ENCODE measurements around the gene CYP27C1.

Gene CYP27C1

DNA sequence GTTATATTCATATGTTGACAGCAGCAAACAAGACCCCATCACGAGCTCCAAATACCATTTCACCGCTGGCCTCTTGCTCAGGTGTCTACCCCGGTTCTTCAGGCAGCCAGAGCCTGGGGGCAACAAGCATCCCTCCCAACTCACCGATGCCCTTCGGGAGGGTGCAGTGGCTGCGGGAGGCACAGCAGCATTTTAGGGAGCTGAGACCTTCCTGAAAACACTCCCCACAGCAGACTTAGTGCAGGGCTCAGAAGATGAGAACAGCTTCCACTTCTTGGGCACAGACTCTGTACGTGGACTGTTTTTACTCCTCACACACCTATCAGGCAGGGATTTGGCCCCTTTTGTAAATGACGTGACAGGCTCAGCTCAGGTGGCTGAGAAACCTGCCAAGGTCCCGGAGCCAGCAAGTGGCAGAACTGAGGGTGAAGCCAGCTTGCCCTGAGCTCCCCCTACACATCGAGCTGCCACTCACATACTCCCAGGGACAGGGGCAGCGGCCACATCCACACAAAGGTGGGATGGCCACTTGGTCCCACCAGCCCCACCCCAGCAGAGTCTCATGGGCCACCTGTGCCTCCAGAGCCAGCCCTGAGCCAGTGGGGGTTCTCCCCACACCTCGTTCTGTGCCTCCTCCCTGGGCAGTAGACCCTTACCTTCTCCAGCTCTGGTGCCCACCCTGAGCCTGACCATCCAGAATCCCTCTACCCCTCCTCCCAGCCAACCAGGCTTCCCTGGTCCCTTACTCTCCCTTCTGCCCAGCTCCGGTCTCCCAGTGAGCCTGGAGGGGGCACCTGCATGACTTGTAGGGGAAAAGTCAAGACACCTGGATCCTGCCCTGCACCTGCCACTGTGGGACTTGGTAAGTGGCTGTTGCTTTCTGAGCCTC, 28.5 kb downstream of the CYP27C1 start:
- DNase-seq = no peak

DNA sequence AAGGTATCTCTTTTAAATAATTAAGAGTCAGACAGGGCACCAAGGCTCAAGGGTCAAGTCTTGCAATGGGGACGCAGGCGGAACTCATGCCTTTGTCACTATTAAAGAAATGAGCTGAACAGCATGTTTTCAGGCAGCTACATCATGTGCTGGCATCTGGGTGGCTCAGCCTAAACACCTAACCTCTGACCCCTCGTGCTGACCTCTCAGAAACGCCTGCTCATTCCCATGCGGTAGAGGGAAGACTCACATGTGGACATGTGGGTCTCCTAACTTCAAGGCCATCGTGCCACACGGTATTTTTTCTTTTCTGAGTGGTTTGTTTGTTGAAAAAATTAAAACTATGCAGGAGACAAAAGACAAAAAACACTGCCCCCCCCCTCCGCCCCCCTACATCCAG, 31.3 kb downstream of the CYP27C1 start:
- no peak for DNase-seq

DNA sequence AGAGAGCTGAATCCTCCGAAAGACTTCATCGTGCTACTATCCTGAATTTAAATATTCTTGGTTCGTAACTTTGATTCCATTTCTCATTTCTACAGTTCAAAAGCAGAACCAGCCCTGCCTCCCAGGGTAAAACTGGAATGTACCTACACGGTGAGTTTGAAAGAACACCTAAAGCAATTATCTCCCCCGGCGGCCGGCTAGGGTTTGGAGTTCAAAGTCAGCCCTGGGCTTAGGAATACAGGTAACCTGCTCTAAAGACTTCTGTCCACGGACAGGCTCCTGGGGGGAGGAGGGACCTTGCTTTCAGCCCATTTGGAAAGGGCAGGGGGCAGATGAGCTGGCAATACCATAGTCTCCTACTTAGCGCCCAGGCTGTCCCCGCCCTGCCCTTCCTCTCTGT, 32.3 kb downstream of the CYP27C1 start:
- DNase-seq = no peak

DNA sequence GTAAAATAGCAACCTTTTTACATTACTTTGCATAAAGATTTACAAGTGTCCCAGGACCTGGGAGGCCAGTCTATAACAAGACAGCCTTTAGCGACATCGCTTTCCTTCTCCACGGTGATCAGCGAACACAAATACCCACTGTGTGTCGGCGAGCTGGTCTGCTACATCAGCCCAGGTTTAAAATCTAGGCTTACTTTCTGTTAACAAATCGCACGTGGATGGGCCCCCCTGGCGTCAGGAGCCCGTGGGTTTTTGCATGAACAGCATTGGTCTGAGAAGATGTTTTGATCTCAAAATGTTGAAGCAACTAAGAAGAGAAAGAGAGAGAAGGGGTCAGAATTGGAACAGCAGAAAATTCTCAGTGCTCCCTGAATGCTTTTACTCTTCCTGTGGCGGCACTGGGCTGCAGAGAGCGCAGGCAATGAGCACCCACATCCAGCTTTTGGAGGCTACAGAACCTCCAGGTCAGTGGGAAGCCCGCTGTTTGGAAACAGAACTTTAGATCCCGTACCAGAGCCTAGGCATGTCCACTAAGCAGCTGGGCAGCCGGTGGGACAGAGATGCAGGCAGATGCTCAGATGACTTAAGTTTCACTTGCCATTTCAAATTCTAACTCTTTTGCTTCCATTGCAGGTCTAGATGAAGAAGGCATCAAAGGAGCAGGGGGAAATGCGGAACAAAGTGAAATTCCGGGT, 32.9 kb downstream of the CYP27C1 start:
- no peak for DNase-seq

DNA sequence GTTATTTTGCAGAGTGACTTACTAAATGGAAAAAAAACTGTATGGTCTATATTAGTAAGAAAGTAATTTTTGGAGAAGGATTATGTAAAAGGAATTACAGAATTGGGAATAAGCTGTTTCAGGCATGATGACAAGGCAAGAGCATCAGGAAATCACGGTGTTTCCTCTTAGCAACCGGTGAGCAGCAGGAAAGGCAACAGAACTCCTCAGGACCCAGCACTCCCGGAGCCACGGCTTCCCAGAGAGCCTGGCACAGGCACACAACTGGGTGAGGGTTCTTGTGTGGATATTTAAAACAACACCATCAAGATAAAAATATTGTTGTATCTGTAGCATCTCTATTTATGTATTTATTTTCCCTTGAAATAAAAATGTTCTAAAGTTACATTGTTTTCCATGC, 34.4 kb downstream of the CYP27C1 start:
- DNase-seq = no peak

DNA sequence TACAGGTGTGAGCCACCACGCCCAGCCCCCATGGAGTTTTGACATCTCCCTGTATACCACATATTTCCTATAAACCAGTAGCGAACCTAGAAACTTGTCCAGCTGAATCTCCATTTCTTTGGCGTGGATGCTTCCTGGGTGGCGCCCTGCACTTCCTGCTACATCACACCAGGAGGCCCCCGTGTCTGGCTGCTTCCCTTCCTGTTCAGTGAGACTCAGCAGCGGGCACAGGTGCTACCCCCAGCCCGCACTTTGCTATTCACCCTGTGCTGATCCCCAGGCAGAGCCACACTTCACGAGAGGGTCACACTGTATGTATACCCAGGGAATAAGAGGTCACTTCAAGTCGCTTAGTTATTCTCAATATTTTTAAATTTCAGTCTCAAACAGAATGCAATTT, 35.0 kb downstream of the CYP27C1 start:
- no peak for DNase-seq

DNA sequence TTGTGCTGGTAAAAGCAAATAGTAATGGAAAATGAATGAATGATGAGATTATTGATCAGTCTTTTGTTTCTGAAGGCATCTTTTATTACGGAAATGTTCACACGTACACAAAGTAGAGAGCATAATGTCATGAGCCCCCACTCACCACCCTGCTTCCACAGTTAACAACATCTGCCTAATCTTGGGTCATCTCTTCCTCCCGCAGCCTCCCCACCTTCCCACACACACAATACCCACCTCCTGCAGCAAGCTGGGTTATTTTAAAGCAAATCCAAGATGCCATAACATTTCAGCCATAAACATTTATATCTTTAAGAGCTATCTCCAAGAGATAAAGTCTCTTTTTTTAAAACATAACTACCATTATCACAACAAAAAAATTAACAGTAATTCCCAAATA, 36.3 kb downstream of the CYP27C1 start:
- no peak for DNase-seq

DNA sequence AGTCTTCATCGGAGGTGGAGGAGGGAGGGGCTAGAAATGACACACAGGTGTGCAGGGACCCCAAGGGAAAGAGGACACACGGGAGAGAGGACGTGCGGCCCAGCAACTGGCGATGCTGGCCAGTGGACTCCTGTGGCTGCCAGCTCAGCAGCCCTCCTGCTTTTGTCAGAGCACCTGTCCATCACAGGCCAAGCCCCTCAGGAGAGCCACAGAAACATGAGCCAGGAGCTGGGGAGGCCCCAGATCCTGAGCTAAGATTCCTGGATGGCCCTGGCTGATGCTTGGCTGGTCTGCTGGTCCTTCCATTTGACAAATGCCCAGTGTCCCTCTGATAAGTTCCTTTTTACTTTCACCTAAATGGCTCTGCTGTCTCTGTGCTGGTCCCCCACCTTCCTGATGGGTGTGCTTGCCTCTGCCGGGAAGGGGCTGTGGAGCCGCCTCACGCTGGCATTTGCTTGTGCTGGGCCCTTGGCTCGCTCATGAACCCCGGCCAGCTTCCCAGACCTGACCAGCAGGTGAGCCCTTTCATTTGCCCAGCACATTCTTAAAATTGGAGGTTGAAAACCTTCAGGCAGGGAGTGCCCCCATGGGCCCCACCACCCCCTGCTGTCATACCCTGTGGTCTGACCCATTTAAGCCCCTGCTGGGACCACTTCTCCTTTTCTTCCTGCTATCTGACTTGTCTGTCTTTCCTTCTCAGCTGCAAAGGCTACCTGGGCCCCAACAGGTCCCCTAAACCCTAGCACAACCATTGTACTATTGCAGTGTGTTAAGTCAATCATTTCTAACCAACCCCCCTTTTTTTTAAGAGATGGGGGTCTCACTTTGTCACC, 37.3 kb downstream of the CYP27C1 start:
- DNase-seq = no peak

DNA sequence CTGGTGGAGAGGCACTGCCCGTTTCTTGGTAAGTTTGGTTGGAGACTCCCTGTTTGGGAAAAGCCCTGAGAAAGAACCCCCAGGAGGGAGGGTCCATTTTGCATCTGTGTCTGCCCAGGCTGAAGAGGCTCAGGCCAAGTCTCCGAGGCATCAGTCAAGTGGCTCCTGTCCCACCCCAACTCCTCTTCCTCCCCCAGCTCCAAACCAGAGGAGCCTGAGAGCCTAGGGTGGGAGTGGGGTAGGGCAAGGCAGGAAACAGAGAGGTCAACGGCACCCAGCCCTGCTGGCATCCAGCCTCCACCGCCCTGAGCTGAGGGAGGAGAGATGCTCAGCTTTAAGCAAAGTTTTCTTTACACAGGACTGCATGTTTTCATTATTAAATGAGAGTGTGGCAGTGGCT, 38.2 kb downstream of the CYP27C1 start:
- no peak for DNase-seq

DNA sequence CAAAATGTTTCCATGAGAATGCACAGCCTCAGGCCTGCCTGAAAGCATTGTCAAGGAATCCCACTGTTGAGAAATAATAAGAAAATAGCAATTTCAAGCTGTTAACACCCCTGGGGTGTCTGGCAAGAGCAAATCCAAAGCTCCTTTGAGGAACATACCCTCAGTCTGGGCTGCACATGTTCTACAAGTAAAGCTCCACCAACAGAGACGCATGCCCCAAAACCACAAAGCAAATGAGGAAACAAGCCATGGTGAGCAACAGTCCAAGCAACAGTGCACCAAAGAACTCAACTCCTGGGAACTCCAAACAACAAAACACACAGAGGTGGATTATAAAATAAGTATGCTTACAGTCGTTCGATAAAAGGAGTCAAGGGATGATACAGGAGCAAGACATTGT, 40.3 kb downstream of the CYP27C1 start:
- DNase-seq = no peak

DNA sequence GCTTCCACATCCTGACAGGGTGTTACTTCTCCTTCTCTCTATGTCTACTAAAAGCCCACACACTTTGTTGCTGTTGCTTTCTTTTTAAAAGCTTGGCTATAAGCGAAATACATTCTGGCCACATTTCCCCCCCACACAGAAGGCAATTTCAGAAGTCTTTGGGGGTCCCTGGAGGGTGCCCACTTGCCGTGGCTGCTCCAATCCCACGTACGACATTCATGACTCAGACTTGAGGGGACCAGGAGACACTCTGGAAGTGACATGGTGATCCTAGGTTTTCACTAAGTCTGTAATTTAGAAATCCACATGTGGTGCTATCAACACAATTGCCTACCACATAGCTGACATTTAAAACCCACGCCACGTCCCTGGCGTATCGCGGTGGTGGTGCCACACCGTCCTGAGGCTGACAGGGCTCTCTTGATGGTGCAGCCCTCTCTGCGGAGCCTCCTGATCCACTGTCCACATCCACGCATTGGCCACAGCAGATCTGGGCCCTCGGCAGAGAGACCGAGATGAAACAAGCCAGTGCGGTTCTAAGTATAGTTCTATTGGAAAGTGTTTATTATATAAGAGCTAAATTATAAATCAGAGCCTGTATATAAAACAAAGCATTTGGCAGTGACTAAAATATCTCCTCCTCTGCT, 42.4 kb downstream of the CYP27C1 start:
- no peak for DNase-seq

DNA sequence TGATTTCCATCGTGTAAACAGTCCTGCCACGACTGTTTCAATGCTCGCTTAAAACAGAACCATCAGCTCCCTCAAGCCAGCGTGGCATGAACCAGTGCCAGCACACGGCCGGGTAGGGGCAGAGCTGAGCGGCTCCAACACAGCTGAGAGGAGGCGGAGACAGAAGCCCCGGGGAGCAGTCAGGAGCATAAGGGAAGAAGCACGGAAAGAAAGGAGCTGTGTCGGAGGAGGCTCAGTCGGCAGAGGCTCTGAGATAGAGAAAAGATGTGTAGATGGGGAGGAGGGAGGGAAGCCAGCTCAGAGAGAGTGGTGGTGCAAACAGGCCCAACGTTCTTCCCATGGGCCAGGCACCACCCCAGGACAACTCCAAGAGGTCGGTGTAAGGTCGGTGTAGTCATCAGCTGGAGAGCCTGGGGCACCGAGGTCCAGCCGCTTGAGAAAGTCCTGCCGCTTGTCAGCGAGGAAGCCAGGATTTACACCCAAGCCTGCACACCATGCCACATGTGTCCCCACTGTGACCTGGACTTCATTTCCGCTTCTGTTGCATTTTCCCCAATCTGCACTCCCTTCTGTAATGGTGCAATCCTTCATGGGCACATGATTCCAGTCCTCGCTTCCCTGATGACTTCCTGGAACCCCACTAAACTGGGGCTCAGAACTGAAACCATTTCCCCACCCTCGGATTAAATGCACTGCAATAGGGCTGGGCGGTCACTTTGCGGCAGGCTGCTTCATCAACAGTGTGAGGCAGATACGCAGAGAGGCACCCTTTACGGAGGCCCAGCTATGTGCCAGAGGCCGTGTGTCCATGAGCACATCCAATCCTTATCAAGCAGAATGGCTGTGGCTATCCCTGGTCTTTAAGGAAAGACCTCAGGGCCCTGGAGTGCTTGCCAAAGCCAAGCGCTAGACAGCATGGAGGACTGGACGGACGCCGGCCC, 43.5 kb downstream of the CYP27C1 start:
- DNase-seq = no peak

DNA sequence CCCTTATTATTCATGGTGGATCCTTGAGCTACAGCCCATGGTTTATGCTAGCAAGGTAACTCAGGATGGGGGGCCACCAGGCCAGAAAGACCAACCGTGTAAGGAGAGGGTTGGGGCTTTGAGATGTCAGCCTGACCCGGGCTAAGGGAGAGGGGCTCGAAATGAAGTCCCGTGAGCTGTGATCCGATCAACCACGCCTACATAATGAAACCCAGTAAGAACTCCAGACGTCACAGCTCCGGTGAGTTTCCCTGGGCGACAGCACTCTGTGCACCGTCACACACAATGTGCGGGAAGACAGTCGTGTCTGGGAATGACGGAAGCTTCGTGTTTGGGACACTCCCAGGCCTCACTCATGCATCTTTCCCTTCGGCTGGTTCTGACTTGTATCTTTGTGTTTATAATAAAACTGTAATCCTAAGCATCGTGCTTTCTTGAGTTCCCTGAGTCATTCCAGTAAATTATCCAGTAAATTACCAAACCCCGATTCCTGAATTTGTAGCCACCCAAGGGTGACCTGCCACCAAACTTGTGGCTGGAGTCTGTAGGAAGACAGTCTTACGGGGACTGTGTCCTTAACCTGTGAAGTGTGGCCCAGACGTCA, 44.2 kb downstream of the CYP27C1 start:
- DNase-seq = no peak

DNA sequence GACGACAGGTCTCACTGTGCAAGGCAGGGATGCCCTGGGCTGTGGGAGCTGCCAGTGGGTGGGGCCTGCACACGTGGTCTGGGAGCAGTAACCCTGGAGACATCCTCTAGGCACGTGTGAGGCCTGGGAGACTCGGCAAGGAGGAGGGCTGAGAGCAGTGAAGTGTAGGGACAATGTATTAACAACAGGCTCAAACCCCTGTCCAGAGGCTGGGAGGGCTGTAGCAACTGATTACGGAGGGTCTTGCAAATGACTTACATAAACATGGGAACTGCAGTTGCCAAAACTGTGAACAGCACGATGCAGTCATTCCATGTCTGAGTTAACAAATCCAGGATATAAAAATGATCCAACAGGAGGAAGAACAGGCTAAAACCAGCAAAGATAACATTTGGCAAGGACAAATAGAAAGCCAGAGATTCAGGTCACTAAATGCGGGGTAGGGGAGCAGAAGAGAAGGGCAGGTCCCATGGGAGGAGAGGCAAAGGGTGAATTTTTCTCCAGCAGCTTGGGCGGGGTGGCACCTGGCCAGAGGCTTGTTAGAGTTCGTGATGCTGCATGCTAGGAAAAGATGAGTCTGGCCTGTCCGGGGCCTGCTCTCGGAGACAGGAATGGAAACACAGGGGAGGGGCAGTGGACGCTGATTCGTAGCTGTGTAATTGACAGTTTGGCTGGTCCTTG, 44.9 kb downstream of the CYP27C1 start:
- DNase-seq = peak; percentile 44

DNA sequence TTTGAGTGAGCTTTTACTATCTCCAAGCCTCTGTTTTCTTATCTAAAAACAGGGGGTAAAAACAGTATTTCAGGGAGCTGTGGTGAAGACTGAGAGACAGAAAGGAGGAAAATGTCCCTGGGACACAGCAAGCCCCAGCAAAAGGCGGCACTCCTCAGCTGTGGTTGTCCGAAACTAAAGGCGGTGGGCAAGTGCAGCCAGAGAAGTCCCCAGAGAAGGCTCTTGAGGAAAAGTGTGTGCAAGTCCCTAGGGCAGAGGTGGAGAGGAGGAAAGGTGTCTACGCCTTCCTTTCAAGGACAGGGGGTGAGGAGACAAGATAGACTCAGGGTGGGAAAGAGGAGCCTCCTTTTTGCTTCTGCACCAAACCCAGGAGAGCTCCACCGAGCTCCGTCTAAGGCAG, 45.5 kb downstream of the CYP27C1 start:
- no peak for DNase-seq

DNA sequence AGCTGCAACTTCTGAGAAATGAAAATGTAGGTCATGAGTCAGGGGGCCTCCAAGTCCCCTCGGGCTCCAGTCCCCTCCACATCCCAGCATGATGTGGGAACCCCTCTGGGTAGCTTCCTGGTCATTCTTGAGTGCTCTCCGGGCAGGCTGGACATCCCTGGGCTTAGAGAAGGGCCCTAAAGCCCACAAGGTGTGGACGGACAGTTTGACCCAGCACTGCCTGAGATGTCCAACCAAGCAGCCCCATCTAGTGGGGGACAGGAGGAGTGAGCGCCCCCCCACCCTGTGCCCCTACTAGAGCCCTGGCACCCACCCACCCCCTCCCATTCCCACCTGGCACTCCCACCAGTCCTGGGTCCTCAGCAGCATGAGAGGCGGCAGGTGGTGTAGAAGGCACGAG, 46.0 kb downstream of the CYP27C1 start:
- peak; percentile 10 for DNase-seq

DNA sequence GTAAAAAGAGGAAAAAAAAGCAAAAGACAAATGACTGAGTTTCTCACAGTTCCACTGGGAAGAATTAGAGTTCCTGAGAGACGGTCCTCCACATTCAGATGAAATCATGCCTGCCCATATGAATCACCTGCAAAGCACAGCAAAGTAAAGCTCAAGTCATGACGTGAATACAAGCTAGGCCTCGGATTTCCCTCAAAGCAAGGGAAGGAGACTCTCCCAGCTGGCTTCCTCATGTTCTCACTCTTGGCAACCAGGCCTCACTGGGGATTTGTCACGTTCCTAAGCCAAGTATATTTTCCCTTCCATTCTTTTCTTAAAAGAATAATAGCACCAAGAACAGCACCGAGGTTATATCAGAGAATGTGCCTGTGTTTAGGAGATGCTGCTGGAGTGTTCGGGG, 47.0 kb downstream of the CYP27C1 start:
- DNase-seq = no peak

DNA sequence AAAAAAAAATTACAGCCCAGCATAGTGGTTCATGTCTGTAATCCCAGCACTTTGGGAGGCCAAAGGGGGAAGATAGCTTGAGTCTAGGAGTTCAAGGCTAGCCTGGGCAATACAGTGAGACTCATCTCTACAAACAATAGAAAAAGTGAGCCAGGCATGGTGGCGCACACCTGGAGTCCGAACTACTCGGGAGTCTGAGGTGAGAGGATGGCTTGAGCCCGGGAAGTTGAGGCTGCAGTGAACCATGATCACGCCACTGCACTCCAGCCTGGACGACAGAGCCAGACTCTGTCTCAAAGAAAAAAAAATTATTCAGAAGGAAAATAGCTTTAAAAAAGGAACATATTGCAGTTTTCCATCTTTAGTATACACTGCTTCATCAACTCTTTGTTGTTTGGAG, 47.8 kb downstream of the CYP27C1 start:
- DNase-seq = no peak

DNA sequence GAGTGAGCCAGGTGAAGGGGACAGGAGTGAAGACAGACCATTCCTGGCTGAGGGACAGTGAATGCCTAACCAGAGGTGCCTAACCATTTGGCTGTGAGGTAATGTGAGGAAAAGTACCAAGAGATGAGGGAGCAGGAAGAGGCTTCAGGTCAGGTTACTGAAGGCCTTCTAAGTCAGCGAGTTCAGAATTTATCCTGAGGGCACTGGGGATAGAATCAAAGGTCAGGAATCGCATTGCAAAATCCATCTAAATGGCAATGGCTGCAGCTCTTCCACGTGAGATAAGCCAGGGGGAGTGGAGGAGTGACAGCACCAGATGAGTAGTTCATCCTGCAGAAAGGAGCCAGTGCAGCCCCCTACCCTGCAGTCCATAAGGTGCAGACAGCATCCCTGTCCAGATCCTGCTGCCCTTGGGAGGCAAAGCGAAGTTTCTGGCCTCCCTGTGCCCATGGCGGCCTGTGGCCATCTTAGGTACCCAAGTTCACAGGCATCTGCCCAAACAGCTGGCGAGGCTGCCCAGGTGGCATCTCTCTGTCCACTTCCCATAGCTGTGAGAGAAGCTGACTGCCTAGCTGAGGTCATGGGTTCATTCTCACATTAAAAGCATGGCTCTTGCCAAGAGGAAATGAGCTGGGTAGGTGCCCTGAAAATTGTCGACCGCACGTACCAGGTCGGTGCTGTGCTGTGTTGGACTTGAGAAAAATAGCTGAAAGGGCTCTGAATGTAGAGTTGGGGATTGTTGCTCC, 49.5 kb downstream of the CYP27C1 start:
- DNase-seq = no peak

DNA sequence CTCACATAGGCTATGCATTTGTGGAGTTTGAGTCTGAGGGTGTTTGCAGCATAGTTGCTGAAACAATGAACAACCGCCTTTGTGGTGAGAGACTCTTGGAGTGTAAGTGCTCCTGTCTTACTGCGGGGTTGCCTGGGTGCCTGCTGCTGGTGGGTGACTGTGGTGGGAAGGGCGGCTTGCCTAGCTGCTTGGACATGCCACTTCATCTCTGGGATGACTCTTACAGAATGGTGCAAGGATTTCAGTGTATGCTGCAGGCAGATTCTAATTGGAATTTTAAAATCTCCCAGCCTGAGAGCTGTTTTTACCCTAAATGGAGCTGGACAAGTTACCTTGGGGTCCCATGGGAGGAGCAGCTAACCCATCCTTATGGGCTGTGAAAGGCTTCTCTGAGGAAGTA, 50.1 kb downstream of the CYP27C1 start:
- DNase-seq = no peak

Data from kidney glomerular epithelial cell (primary cell).